NCI-H2081 (cell line): ENCODE measurements around the gene CLIC1.

Source experiments
- DNase-seq, 2 experiments: peaks; one replicate each; lab custom pipeline; 2025; lab: John Stamatoyannopoulos, UW

Gene CLIC1

DNA sequence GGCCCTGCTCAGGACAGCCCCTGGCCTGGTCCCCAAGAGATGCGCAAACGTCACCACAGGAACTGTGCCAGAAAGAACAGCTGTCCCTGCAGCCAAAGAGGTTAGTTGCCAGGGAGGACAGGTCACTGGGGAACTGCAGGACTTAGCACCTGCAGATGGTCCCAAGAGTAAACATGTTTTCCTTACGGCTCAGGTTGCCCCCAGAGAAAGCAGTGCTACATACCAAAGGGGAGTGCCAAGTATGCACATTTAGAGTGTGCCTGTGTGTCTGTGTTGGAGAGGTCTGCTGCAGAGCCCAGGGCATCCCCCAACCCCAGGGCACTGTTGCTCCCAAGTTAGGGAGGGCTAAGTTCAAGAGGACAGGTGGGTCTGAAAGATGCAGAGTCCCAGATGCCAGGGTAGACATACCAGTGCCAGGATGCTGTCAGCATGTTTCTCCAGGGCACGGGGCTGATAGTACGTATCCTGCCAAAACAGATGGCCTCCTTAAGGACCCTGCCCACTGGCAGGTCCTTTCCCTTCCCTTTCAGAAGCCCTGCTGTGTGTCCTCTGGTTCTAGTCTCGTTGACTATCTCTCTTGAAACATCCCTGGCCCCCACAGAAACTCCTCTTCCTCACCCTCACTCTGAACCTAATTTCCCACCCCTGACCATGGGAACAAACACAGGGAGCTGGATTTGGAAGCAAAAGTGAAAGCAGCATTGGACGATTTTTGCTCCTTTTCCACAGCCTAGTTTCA lies 34.5 kb downstream of the CLIC1 start:
- peak in 1 of 2 experiments; percentile 16 for DNase-seq

DNA sequence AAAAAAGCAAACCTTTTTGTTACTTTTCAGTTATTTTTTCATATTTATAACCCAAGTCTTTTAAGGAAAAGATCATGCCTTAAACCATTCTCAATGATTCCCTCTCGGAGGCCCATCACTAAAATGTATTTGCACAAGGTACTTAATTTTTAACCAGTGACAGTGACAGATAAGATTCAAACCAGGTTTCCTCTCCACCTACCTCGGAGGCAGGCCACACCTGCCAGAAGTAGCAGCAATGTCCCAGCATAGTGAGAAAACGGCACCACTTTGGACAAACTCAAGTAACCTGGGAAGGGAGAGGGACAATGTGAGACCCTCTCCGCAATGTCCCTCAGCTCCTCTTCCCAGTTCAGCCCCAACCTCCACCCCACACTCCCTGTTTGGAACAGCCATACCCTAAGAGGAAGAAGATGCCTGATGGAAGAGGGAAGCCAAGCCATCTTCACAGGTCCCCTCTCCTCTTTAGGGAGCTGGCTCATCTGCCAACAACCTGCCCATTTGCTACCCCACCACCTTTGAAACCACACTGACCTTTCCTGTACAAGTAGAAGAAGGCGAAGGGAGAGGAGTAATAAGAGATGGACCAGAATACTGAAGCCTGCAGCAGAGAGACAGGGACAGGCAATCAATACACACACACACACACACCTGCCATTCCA lies 35.5 kb downstream of the CLIC1 start:
- DNase-seq = no peak

DNA sequence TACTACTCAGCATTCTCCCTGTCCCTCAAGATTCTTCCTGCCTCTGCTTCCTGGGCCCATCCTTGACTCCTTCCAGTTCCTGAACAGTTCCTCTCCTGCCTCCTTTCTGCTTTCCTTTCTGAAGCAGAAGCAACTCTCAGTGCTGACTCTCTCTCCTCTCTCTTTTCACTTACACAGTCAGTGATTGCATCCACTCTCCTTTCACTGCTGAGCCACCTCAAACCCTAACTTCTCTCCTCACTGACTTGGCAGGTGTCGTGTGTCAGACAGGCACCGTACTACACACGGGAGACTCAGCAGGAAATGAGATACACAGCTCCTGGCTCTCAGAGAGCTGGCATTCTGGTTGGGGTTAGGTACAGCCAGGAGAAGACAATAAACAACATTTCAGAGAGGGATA lies 38.8 kb downstream of the CLIC1 start:
- DNase-seq = no peak

DNA sequence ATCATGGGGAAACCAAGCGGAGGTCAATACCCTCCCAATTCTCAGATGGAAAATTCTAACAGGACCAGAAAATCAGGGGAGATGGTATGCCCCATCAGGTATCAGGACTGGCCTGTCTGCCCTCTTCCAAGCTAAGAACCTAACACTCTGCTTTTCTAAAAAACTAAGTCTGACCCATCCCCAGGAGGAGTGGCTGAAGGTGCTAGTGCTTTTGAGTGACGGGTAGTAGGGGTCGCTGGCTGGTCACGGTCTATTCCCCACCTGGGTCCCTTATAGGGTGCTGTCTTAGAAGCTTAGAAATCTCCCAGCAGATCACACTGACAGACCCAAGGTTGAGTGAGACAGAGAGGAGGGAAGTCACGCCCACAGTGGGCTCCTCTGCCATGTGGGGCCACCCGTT lies 42.8 kb downstream of the CLIC1 start:
- DNase-seq = no peak

DNA sequence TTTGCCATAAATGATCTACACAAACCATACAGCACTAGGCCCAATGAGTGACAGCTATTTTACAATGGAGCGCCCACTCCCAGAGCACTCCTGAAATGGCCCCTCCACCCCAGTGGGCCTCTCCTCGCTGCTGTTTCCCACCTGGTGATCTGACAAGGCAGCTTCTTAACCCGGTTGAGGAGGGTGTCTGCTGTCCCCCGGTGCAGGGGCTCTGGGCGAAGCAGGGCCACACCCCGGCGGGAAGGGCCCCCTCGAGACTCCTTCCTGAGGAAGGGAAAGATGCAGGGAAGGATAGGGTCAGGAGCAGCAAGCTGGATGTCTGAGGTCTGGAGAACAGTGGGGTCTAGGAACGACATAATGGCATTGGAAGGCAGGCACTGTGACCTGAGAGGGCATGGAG lies 43.4 kb downstream of the CLIC1 start:
- no peak for DNase-seq

DNA sequence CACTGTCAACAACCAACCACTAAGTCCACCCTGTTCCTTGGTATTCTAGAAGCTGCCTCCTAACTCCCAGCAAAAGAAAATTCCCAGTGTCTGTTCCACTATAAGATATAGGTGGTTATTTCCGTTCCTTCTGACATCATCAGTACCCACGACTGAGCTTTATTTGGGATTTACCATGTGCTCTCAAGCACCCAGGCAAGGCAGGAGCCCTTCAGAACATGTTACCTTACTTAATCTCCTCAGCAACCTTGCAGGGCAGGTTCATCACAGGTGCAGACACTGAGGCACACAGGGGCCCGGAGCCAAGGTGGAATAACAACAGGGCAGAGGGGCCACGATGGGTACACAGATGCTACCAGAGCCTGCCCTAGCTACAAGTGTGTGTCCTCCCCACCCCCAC lies 44.0 kb downstream of the CLIC1 start:
- DNase-seq = no peak

DNA sequence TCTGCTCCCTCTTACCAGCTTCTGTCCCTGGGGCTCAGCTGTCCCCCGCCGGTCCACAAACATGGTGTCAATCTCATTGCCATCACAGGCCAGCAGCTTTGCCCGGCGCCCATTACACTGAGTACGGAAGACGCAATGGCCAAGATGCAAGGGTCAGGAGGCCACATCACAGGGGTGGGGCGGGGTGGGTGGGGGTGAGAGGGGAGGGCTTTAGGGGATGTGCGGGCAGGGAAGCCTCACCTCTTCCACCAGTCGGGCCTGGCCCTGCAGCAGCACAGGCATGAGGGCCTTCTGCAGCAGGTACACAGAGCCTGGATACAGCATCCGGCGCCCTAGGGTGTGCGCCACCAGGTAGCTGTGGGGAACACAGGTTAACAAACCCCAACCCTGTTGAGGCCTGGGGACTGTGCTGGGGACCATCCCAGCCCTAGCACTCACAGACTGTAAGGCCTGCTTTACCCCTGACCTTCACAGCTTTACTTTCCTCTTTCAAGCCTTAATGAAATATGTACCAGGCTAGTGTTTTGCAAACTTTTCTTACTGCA lies 44.7 kb downstream of the CLIC1 start:
- DNase-seq = no peak

DNA sequence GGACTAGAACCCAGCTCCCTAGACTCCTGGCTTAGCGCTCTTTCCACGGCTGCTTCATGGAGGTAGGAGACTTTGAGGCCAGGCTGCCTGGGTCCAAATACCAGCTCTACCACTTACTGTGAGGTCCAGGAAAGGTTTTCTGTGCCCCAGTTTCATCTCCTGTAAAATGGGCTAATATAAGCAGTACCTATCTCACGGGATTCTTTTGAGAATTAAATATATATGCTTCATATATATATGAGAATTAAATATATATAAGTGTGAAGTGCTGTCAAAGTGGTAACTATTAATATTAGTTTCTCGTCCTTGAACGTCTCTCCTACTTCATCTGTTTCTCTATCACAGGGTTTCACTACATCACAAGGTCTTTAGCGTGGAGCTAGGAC lies 45.3 kb downstream of the CLIC1 start:
- DNase-seq = no peak

DNA sequence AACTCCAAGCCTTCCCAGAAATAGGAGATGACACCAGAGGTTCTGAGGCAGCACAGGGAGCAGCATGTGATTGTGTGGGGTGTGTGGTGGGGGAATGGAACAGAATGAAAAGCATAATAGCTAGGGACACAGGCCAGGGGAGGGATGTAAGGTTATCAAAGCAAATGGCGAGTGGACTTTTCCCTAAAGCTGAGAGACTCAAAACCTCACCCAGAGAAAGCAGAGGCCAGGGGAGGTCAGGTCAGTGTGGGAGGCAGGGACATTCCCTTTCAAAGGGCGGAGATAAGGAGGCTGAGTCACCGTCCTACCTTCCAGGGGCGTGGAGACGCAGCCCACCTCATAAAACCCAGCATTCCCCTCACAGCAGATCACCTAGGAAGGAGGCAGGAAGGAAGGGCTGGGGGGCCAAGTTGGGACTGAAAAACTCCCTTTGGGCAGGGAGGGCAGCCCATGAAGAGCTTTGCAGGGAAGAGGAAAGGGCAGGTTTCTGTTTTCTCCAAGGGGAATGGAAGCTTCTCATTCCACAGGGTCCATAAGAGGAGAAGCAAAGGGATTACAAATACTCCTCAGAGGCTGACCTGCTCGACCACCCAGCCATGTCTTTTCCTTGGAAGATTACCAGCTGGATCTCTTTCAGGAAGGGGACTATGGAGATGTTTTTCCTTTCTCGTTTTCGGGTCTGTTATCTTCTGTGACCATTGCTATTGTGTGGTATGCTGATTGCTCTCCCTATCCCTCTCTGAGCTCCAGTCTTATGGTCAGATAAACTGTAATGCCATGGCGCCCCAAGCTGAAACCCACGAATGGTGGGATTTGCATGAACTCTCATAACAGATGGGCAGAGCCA lies 45.9 kb downstream of the CLIC1 start:
- DNase-seq = no peak

DNA sequence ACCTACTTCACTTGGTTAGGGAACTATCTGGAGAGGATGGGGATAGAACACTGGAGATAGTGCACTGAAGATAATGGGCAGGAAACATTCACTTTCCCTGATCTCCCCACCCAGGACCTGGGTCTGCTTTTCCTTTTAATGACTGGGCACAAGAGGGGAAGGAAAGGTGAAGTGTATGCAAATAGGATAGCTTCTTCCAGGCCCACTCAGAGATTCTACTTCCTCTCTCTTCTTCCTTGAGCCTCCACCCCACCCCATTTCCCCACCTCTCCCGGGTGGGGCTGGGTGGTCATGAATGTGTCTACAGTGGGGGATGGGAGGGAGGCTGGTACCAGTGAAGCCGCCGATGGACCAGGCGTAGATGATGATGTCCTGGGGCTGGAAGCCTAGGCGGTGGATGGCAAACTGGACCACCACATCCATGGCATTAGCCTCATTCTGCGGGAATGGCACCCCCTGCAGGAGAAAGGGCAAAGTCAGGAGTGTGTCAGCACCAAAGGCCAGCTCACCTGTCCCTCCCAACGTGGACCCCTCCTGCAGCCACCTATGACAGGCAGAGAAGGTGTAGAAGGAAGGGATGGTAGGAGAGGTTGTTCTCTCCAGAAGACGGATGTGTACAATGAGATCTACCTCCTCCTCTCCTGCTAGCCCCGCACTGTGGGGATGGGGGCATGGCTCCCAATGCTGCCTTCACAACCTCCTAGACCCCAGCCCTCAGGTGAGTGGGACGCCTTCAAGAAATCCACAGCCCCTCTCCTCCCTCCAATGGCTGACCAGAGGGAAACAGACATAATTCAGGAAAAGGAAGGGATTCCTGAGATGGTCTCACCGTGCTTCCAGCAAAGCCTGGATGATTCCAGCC lies 46.9 kb downstream of the CLIC1 start:
- DNase-seq = no peak

DNA sequence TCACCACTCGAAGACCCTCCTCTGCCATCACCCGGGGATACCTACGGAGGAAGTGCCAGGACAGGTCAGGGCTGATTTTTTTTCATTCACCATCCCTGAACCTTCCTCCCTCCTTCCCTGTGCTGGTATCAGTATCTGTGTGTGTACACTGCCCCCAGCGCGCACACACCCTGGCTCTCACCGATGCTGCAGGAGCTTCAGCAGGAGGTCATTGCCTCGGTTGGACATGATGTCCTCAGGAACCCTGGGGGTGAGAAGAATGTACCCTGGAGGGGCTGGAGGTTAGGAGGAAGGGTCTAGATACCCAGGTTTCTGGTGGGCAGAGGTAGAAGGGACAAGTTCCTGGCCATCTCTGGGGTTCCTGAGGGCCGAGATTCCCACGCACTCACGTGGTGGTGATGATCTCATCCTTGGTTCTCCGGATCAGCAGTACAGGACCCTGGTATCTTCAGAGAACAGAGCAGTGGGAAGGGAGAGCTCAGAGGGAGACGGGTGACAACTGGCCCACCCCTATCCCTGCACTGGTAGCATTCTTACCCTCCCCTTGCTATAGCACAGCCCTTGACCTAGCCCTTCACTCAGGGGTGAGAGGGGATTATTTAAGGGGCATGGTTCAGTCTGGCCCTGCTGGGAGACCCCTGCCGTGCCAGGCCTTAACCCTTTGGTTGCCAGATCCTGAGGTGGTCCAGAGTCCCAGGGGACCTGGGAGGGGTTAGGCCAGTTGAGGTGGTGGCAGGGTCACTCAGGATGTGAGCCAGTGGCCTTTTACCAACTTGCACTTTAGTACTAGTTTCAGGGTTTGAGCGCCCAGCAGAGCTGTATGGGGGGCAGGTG lies 48.3 kb downstream of the CLIC1 start:
- DNase-seq = no peak

DNA sequence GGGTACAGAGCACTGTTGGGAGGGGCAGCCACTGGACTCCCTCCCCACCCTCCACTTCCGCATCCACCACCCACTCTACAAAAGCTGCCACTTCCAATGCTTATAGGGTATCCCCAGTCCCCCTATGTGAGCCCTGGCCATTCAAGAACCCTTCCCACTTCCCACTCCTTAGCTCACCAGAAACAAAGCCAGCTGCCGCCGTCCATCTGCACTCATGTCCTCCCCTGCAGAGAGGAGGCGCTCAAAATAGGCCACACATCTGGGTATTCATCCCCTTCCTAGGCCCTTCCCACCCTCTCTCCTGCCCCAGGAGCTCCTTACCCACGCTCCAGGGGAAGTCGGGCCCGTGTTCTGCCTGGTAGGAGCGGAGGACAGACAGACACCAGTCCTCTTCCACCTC lies 49.0 kb downstream of the CLIC1 start:
- no peak for DNase-seq

DNA sequence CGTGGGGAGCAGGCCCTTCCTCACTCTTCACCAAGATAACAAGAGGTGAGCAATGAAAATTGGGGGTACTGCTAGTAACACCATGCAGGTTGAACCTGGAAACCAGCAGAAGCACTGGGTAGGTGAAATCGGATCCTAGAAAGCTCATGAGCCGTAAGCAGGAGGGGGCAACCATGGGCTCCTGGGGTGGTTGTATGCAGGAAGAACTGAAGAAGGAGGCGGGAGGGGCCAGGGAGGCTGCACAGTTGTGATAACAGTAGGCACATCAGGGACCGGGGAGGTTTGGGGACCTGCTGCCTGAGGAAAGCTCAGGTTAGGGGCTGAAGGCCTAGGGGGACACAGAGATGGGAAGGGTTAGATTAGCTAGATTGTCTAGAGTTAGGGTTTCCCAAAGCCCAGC lies 49.8 kb downstream of the CLIC1 start:
- no peak for DNase-seq

DNA sequence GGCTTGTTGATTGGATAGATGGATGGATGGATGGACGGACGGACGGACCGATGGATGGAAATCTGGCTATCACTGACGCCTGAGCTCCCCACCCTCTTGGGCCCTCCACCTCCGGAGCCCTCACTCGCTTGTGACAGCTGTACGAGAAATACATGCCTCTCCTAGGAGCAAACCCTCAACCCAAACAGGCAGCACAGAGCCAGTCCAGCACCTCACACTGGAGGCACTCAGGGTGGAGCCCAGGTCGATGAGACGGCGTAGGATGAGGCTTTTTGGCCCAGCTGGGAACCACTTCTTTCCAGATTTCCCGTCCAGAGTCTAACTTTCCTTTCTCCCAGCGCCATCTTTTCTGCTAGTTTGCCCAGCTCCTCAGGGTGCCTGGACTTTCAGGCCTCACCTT lies 52.7 kb downstream of the CLIC1 start:
- no peak for DNase-seq

DNA sequence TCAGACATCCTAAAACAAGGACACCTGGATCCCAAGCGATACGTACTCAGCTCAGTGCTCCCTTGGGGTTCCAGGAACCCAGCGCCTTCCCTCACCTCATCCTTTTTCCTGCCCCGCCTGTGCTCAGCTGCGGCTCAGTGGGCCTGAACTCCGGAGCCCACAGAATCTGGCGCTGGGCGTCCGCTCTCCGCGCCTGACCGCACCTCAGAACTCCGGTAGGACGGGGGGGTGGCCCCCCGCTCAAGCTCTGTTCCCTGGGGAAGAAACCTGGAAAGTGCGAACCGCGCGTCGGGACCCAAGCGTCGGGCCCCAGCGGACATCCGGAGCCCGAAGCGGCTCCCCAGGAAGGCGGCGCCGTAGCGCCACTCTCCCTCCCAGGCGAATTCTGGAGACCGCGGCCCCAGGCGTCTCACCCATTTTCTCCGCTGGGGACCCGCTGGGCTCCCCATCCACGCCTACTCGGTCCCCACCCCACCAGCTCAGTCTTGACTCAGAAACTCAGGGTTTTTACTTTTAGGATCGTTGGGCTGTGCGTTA lies 55.1 kb downstream of the CLIC1 start:
- DNase-seq = peak; percentile 28 to 56
